Measurements from ENCODE around the gene PEAK1.
"Not testable (repeated sequence)": the region's sequence is repeated elsewhere in the genome, so short reads cannot be mapped to it uniquely, and the experiment has no call there.

PEAK1 gene

GRCh38 chr15:77309392-77309791 lies 110.5 kb downstream of the PEAK1 start:
- DNase-seq (ENCODE audit: low spot score): no peak

- DNase-seq (ENCODE audit: low spot score): no peak
These were observed 114.0 kb downstream of the PEAK1 start for GRCh38 chr15:77305953-77306352.

GRCh38 chr15:77296773-77297337 lies 123.0 kb downstream of the PEAK1 start:
- DNase-seq (ENCODE audit: low spot score): no peak

GRCh38 chr15:77295446-77295845 lies 124.5 kb downstream of the PEAK1 start:
- DNase-seq (ENCODE audit: low spot score): no peak

- DNase-seq (ENCODE audit: low spot score): no peak
These were observed 126.8 kb downstream of the PEAK1 start for GRCh38 chr15:77292969-77293558.

- DNase-seq (ENCODE audit: low spot score): no peak
These were observed 128.8 kb downstream of the PEAK1 start for GRCh38 chr15:77291107-77291506.

- DNase-seq (ENCODE audit: low spot score): no peak
These were observed 132.5 kb downstream of the PEAK1 start for GRCh38 chr15:77287385-77287784.

- no peak for DNase-seq (ENCODE audit: low spot score)
These were observed 134.6 kb downstream of the PEAK1 start for GRCh38 chr15:77285057-77285997.

GRCh38 chr15:77282333-77282732 lies 137.6 kb downstream of the PEAK1 start:
- peak; percentile 57 for DNase-seq (ENCODE audit: low spot score)

GRCh38 chr15:77276943-77277342 lies 143.0 kb downstream of the PEAK1 start:
- DNase-seq (ENCODE audit: low spot score): no peak

- DNase-seq (ENCODE audit: low spot score): no peak
These were observed 143.8 kb downstream of the PEAK1 start for GRCh38 chr15:77276096-77276495.

- DNase-seq (ENCODE audit: low spot score): not testable (repeated sequence)
These were observed 146.8 kb downstream of the PEAK1 start for GRCh38 chr15:77273136-77273535.

GRCh38 chr15:77266708-77267386 lies 153.1 kb downstream of the PEAK1 start:
- DNase-seq (ENCODE audit: low spot score): no peak

GRCh38 chr15:77255385-77255784 lies 164.5 kb downstream of the PEAK1 start:
- DNase-seq (ENCODE audit: low spot score): no peak

- DNase-seq (ENCODE audit: low spot score): peak; percentile 10
These were observed 168.2 kb downstream of the PEAK1 start for GRCh38 chr15:77251662-77252061.

- no peak for DNase-seq (ENCODE audit: low spot score)
These were observed 172.8 kb downstream of the PEAK1 start for GRCh38 chr15:77247116-77247515.

GRCh38 chr15:77243716-77244401 lies 176.0 kb downstream of the PEAK1 start:
- no peak for DNase-seq (ENCODE audit: low spot score)

- DNase-seq (ENCODE audit: low spot score): no peak
These were observed 176.8 kb downstream of the PEAK1 start for GRCh38 chr15:77243135-77243534.

- no peak for DNase-seq (ENCODE audit: low spot score)
These were observed 179.9 kb downstream of the PEAK1 start for GRCh38 chr15:77239882-77240608.

GRCh38 chr15:77235566-77235965 lies 184.3 kb downstream of the PEAK1 start:
- DNase-seq (ENCODE audit: low spot score): no peak

- no peak for DNase-seq (ENCODE audit: low spot score)
These were observed 191.1 kb downstream of the PEAK1 start for GRCh38 chr15:77228828-77229227.
